GM18868 (cell line): Measurements from ENCODE around the gene SYF2.

Source experiments
- ATAC-seq: cut with Tn5 transposase; IDR thresholded peaks from one replicate; pipeline ENCODE4 v1.9.1; 2021; ENCODE audit warnings: mild to moderate bottlenecking, moderate library complexity; ENCODE audit not compliant: unreplicated experiment

Gene SYF2

GRCh38 chr1:25186161-25187007 lies 45.9 kb downstream of the SYF2 start:
- no peak for ATAC-seq

- ATAC-seq = no peak
Observed at GRCh38 chr1:25185409-25186160, 46.7 kb downstream of the SYF2 start.

- ATAC-seq = no peak
Observed at GRCh38 chr1:25184001-25184762, 48.1 kb downstream of the SYF2 start.

- ATAC-seq = no peak
Observed at GRCh38 chr1:25183126-25183980, 48.9 kb downstream of the SYF2 start.

- ATAC-seq = no peak
Observed at GRCh38 chr1:25182629-25183028, 49.7 kb downstream of the SYF2 start.

GRCh38 chr1:25180996-25181395 lies 51.3 kb downstream of the SYF2 start:
- no peak for ATAC-seq

- no peak for ATAC-seq
Observed at GRCh38 chr1:25178917-25179561, 53.3 kb downstream of the SYF2 start.

- no peak for ATAC-seq
Observed at GRCh38 chr1:25174730-25175612, 57.3 kb downstream of the SYF2 start.

GRCh38 chr1:25174363-25174729 lies 58.0 kb downstream of the SYF2 start:
- ATAC-seq = no peak

- ATAC-seq = no peak
Observed at GRCh38 chr1:25173809-25174340, 58.4 kb downstream of the SYF2 start.
